IPS-NIHi11 (cell line): ENCODE measurements around the gene CERT1.

Experiments
- DNase-seq: peaks from one replicate; pipeline ENCODE4 v3.0.0; 2012; ENCODE audit warnings: mixed read lengths, low spot score

The CERT1 gene

DNA sequence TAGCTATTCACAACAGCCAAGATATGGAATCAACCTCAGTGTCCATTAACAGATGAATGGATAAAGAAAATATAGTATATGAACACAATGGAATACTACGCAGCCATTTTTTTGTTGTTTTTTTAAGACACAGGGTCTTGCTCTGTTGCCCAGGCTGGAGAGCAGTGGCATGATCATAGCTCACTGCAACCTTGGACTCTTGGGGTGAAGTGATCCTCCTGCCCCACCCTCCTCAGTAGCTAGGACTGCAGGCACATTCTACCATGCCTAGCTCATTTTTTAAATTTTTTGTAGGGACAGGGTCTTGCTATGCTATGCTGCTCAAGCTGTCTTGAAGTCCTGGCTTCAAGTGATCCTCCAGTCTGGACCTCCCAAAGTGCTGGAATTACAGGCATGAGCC lies 38.5 kb downstream of the CERT1 start:
- no peak for DNase-seq

DNA sequence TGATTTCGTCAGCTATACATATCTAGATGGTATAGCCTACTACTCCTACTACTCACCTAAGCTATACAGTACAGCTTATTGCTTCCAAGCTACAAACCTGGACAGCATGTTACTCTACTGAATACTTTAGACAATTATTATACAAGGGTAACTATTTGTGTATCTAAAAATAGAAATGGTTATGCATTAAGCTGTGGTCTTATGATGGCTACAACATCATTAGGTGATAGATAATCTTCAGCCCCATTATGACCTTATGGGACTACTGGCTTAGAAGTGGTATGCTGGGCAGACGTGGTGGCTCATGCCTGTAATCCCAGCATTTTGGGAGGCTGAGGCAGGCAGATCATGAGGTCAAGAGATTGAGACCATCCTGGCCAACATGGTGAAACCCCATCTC lies 40.2 kb downstream of the CERT1 start:
- DNase-seq = no peak

DNA sequence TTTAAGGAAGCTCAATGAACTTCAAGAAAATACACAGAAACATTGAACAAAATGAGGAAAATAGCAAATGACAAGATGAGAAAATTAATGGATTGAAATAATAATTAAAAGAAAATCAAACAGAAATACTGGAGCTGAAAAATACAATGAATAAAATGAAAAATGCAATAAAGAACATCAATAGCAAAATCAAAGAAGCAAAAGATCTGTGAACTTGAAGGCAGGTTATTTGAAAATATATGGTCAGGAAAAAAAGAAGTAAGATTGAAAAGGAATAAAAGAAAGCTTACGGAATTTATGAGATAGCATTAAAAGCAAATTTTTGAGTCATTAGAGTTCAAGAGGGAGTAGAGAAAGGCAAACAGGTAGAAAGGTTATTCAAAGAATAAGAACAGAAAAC lies 42.4 kb downstream of the CERT1 start:
- DNase-seq = no peak

DNA sequence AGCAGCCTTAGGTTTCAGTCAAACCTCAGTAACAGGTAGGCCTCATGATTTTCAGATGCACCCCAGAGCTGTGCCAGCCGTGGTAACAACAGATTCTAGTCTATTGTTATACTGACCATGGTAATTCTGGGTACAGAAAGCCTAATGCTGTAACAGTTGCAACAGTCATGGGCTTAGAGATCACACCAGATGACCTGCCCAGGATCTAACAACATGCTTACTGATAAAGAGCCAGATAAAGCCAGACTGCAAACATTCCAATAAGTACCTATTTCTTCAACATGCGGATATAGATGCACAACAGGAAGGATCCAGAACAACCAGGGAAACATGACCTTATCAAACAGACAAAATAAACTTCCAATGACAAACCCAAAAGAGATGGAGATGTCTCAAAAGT lies 42.8 kb downstream of the CERT1 start:
- DNase-seq = no peak

DNA sequence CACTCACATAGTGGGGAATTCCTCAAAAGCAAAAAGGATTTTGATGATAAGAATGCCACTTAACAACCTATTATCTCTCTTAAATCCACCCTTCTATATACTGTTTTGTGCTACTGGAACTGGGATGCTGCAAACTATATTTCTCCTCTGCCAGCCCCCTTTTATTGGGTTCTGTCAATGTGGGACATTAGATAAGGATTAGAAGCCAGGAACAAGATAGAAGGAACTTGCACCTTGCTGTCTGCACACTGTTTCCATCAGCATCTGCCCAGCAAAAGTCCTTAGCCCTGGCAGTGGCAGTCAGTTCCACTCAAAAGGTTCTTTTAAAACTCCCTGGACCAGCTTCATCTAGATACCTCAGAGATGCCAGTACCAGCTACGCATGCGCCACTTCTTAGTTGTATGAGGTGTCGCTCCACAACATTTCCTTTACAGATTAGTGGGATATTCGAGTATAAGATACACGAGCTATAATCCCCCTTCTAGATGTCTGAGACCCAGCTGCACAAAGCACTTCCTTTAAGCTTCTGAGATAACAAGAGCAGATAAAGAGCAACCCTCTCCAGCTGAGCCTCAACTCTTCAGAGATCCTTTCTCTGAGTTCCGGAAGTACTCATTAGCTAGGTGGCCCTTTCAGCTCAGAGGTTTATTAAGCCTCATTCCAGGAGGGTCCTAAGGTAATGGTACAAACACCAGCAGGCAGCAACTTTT lies 45.3 kb downstream of the CERT1 start:
- DNase-seq = no peak

DNA sequence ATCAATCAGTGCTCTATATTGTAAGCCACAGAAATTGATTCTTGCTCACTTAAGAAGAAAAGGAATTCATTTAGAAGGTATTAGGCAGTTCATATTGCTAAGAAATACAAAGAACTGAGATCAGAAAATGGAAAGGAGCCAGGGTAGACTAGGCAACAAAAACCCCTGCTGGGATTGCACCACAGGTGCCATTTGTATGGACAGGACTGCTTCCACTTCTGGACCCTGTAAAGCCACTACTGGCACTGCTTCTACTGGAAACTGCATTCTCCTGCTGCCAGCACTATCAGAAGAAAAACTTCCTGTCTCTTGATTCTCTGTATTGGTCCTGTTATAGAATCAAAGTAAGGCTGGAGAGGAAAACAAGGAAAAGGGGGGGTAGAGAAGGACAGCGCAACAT lies 45.9 kb downstream of the CERT1 start:
- DNase-seq = no peak

DNA sequence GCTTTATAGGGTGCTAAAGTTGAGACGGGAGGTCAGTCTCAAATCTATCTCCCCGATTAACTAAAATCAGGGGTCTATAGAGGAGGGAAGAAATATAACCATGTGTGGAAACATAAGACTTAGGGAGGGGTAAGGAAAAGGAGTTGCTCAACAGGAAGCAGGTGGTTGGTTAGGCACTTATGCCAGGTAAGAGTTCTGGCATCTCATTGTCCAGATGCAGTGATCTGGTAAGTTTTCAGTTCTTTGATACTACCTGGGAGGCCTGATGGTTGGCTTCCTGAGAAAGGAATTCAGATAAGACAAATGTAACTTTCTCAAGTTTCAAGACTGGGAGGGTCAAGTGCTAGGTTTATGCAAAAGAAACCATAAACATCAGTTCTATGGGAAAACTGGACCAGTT lies 47.7 kb downstream of the CERT1 start:
- DNase-seq = no peak

DNA sequence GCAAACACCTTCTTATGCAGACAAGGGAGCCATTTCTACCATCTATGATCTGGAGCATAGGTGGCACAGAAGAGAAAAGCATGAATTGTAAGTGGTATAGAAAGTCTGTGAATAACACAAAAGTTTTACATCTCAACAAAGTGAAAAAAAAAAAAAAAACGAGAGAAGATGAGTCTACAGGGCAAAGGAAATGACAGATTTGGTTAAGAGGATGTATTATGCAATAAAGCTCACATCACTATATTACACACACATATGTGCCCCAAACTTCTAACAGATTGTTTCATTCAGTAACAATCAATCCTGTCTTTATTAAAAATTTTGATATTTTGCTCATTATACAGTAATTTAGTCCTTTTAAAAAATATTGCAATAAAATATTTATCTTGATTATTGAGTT lies 49.8 kb downstream of the CERT1 start:
- DNase-seq = no peak

DNA sequence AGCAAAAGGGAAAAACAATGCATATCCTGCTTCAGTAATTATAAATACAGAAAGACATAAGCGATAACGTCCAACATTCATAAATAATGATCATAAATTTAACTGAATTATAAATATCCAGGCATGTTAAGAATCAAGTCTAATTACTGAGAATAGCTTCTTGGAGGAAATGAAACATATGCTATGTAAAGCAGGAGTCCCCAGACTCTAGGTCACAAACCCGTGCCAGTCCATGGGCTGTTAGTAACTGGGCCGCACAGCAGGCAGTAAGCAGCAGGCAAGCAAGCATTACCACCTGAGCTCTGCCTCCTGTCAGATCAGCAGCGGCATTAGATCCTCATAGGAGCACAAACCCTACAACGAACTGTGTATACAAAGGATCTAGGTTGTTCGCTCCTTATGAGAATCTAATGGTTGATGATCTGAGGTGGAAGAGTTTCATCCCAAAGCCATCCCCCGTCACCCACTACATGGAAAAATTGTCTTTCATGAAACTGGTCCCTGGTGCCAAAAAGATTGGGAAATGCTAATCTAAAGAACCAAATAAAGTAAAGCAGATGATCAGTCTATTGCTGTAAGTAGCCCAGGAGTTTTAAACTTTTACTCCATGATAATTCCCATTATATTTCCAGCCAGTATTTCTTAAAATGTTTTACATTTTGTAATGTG lies 50.4 kb downstream of the CERT1 start:
- DNase-seq = no peak

DNA sequence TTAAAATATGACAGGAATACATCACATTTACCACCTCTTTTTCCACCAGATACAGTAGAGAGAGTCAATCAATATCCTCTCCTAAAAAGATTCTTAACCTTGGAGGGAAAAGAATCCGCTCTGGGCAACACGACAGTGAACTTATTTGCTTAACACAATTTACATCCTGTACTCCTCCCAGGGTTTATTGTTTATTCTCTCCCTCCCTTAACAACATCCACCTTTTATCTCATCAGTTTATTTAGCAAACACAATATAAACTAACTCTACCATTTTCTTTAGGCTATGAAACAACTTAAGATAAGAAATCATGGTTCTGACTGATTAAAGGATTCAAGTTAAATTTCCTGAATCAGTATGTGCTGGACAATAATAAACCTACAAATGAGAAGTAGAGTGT lies 50.9 kb downstream of the CERT1 start:
- DNase-seq = no peak

DNA sequence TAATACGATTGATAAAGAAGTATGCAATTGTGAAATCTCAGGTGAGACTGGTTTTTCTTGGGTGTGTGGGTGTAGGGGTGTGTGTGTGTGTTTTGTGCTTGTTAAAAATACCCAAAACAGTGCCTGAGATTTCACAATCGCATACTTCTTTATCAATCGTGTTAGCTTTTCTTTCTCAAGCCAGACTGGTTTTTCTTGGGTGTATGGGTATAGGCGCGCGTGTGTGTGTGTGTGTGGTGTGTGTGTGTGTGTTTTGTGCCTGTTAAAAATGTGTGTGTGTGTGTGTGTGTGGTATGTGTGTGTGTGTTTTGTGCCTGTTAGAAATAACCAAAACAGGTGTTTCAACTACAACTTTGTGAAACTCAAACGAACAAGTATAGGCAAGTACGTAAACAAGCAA lies 53.7 kb downstream of the CERT1 start:
- no peak for DNase-seq

DNA sequence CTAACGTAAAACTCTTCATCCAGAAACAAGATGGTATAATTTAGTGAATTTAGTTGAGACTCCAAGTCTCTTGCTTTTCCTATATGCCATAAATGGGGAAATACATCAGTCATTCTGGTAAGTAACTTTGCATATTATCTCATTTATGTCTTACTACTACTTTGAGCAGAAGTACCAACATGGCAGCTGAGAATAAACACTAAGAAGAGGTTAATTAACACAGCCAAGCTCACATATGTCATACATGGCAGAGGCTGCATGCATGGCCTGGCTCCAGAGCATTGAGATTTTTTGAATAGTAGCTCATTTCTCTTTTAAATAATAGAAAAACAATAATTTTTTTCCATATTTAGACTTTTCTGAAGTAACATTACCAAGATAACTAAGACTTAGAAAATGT lies 54.3 kb downstream of the CERT1 start:
- DNase-seq = no peak

DNA sequence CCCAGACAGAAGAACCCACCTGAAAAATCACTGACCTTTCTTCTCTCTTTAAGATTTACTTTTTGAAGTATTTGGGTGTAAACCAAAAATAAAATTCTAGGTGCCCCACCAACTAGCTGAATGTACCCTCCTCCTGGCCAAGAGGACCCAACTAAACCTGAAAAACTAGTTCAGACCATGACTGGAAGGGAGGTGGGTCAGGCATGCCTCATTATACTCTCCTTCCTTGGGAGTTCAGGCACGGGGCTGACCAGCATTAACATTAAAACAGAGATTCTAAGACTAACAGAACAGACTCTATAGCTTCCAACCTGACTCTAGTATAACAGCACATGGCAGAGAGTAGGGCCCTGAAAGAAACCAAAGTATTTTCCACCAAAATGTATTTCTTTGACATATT lies 61.4 kb downstream of the CERT1 start:
- no peak for DNase-seq

DNA sequence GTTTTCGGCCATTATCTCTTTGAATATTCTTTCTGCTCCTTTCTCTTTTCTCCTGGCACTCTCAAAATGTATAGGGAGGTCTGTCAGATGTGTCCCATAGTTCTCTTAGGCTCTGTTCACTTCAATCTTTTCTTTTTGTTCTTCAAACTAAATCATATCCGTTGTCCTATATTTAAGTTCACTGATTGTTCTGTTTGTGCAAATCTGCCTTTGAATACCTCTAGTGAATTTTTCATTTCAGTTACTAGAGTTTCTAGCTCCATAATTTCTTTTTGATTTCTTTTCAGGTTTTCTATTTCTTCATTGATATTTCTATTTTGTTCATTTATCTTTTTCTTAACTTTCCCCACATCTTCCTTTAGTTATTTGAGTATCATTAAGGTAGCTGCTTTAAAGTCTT lies 65.4 kb downstream of the CERT1 start:
- no peak for DNase-seq

DNA sequence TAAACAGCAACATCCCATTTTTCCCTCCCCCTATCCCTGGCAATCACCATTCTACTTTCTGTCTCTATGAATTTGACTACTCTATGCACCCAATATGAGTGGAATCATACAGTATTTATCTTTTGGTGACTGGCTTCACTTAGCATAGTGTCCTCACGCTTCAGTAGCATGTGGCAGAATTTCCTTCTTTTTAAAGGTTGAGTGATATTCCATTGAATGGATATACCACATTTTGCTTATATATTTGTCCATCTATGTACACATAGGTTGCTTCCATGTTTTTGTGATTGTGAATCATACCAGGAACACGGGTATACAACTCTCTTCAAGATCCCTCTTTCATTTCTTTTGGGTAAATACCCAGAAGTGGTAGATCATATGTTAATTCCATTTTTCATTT lies 69.9 kb downstream of the CERT1 start:
- DNase-seq = no peak

DNA sequence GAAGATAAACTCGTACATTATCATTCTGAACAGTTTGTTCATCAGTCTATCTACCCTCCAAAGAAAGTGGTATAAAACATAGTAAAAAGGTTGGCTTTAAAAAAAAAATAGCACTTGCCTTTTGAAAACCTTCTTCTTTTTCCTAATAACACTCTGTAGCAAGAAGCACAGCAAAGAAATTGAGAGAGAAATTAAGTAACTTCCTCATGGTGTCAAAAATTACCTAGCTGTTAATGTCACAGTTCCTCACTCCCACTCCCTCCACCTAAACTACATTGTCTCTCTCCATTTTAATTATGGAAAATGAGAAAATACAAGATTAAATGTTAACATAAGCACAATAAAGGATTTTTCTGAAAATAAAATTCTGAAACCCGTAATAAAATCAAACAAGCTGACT lies 72.2 kb downstream of the CERT1 start:
- no peak for DNase-seq

DNA sequence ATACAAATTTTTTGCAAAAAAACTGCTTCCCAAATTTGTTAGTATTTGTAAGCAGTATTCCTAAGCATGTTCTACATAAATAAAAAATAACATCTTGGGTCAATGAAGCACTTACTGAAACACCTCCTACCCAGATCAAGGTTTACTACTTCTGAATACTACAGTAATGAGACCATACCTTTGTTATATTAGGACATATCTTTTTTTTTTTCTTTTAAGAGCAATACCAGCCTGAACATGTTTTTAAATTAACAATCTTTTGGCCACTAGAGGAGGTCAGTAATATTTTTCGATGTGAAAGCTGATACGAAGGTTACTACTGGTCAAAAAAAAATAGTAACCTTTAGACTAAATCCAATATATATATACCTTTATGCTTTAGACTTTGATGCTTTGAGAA lies 72.7 kb downstream of the CERT1 start:
- DNase-seq = no peak

DNA sequence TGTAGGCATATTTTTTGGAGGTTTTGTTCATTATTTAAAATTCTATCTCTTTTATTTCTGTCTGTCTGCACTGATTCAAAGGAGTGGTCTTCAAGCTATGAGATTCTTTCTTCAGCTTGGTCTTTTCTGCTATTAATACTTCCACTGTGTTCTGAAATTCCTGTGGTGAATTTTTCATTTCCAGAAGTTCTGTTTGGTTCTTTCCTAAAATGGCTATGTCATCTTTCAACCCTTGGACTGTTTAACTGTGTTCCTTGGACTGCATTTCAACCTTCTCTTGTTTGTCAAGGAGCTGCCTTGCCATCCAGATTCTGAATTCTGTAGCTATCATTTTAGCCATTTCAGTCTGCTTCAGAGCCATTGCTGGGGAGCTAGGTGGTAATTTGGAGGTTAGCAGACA lies 76.3 kb downstream of the CERT1 start:
- DNase-seq = no peak

DNA sequence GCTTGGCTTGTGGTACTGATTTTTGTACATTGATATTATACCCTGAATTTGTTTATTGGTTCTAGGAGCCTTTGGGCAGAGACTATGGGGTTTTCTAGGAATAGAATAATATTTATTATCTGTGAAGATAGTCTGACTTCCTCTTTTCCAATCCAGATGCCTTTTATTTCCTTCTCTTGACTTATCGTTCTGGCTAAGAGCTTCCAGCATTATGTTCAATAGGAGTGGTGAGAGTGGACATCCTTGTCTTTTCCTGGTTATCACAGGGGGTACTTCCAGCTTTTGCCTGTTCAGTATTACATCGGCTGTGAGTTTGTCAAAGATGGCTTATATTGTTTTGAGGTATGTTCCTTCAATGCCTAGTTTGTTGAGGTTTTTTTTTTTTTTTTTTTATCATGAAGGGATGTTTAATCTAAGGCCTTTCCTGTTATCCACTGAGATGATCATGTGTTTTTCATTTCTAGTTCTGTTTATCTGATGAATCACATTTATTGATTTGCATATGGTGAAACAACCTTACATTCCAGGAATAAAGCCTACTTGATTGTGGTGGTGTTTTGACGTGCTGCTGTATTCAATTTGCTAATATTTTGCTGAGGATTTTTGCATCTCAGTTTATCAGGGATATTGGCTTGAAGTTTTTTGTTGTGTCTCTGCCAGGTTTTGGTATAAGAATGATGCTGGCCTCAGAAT lies 77.5 kb downstream of the CERT1 start:
- no peak for DNase-seq

DNA sequence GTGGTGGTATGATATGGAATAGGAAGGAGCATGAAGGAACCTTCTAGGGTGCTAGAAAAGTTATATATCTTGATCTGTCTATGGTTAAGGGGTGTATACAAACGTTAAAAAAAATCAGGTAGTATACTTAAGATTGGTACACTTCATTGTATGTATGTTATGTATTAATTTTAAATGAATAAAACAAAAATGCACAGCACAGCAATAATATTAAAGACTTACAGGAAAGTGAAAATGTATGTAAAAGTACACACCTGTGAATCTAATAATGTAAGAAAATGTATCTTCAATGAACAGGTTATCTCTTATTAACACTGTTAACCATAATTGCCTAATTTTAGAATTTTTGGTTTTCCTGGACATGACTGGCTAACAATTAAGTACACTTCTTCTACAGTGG lies 97.2 kb downstream of the CERT1 start:
- no peak for DNase-seq

DNA sequence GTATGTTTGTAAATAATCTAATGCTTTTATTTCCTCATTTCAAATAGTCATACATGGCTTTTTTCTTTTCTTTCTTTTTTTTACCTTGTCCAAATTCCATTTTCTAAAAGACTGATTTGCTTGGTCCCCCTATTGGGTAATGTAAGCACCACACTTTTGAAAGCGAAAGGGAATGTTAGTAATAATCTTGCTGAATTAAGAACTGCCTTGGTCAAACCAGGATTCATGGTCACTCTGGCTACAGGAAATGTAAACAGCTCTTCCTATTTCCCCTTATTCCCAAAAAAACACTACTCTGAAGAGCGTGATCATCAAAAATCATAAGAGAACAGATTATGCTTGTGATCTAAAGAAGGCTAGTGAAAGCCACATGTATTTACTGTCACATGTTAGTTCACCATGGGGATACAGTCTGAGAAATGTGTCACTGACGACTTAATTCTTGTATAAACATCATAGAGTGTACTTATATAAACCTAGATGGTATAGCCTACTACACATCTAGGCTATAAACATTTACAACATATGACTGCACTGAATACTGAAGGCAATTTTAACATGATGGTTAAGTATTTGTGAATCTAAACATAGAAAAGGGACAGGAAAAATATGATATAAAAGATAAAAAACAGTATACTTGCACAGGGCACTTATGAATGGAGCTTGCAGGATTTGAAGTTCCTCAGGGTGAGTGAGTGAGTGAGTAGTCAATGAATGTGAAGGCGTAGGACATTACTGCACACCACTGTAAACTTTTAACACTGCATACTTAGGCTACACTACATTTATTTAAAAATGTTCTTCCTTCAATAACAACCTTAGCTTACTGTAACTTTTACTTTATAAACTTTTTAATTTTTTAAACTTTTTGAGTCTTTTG lies 99.1 kb downstream of the CERT1 start:
- no peak for DNase-seq

DNA sequence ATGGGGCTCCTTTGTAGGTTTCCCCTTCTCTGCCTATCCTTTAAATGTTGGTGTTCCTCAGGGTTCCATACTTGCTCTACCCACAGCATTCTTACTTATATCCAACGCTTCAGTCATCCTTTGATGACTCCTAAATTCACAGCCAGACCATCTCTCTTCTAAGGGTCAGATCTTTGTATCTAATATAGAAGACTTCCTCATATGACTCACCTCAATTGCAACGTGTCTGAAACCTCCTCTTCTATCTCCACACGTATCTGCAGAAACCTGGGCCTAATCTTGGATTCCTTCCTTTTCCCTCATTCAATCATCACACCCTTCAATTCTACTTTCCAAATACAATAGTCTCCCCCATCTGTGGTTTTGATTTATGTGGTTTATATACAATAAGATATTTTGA lies 106.1 kb downstream of the CERT1 start:
- DNase-seq = no peak

DNA sequence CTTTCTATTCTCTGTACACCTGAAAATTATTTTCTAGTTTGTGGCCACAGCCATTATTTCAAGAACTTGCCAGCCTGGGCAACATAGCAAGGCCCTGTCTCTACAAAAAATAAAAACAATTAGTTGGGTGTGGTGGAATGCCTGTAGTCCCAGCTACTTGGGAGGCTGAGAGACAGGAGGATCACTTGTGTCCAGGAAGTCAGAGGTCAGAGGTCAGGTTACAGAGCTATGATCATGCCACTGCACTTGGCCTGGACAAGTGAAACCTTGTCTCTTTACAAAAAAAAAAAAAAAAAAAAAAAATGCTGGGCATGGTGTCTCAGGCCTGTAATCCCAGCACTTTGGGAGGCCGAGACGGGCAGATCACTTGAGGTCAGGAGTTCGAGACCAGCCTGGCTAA lies 116.2 kb downstream of the CERT1 start:
- DNase-seq = no peak
